Trophoblast cell (in vitro differentiated cells and primary cell): ENCODE data around the gene NKX6-2.

Experiments used
- DNase-seq, 2 donors: peaks; one replicate each; pipeline ENCODE4 v3.0.0-alpha.2; 2016
- H2AFZ ChIP-seq: 2 replicates; pipeline ENCODE4 v1.6.1; 2013; ENCODE audit warnings: low read length, moderate library complexity, mild to moderate bottlenecking; ENCODE audit not compliant: insufficient read depth, poor library complexity
- H2AK5ac ChIP-seq: 2 replicates; pipeline ENCODE4 v1.6.1; 2013; ENCODE audit warnings: mild to moderate bottlenecking, low read length
- H2BK120ac ChIP-seq: 2 replicates; pipeline ENCODE4 v1.6.1; 2013; ENCODE audit warnings: low read length, mild to moderate bottlenecking, moderate library complexity; ENCODE audit not compliant: insufficient read depth, poor library complexity
- H2BK12ac ChIP-seq: 2 replicates; pipeline ENCODE4 v1.6.1; 2013; ENCODE audit warnings: mild to moderate bottlenecking, low read length, moderate library complexity
- H2BK5ac ChIP-seq: 2 replicates; pipeline ENCODE4 v1.6.1; 2013; ENCODE audit warnings: low read length, low read depth, moderate library complexity, mild to moderate bottlenecking; ENCODE audit not compliant: poor library complexity
- H3K14ac ChIP-seq: 2 replicates; pipeline ENCODE4 v1.6.1; 2013; ENCODE audit warnings: mild to moderate bottlenecking, low read length
- H3K18ac ChIP-seq: 2 replicates; pipeline ENCODE4 v1.6.1; 2013; ENCODE audit warnings: mild to moderate bottlenecking, low read length
- H3K23ac ChIP-seq: 2 replicates; pipeline ENCODE4 v1.6.1; 2013; ENCODE audit warnings: low read length
- H3K27ac ChIP-seq: 2 replicates; pipeline ENCODE4 v1.5.1; 2013; ENCODE audit warnings: low read depth, mild to moderate bottlenecking, inconsistent platforms, low read length, moderate library complexity
- H3K27me3 ChIP-seq: 2 replicates; pipeline ENCODE4 v1.6.1; 2013; ENCODE audit warnings: inconsistent platforms, mild to moderate bottlenecking, low read length, moderate library complexity; ENCODE audit not compliant: insufficient read depth
- H3K36me3 ChIP-seq, 2 experiments: 1 replicate in 1 of 2; 2 replicates in 1 of 2; pipeline ENCODE4 v1.6.1; 2013; ENCODE audit warnings: low read length in 2 of 2, mild to moderate bottlenecking in 2 of 2, moderate library complexity in 1 of 2; ENCODE audit not compliant: insufficient read depth in 2 of 2, control insufficient read depth in 1 of 2
- H3K4ac ChIP-seq: 2 replicates; pipeline ENCODE4 v1.6.1; 2013; ENCODE audit warnings: low read depth, mild to moderate bottlenecking, low read length, moderate library complexity
- H3K4me1 ChIP-seq, 2 experiments: 1 replicate in 1 of 2; 2 replicates in 1 of 2; pipeline ENCODE4 v1.6.1; 2013; ENCODE audit warnings: low read length in 2 of 2, mild to moderate bottlenecking in 2 of 2, moderate library complexity in 1 of 2; ENCODE audit not compliant: insufficient read depth in 2 of 2, control insufficient read depth in 1 of 2
- H3K4me2 ChIP-seq: 2 replicates; pipeline ENCODE4 v1.6.1; 2013; ENCODE audit warnings: inconsistent platforms, mild to moderate bottlenecking, low read length, moderate library complexity
- H3K4me3 ChIP-seq: 2 replicates; pipeline ENCODE4 v1.5.1; 2013; ENCODE audit warnings: mild to moderate bottlenecking, low read depth, low read length, inconsistent platforms
- H3K79me1 ChIP-seq: one replicate; pipeline ENCODE4 v1.6.1; 2013; ENCODE audit warnings: low read length
- H3K79me2 ChIP-seq: 2 replicates; pipeline ENCODE4 v1.6.1; 2013; ENCODE audit warnings: low read length, mild to moderate bottlenecking; ENCODE audit not compliant: control insufficient read depth, insufficient read depth, poor library complexity
- H3K9ac ChIP-seq: 2 replicates; pipeline ENCODE4 v1.6.1; 2013; ENCODE audit warnings: mild to moderate bottlenecking, low read length
- H3K9me3 ChIP-seq: 2 replicates; pipeline ENCODE4 v1.6.1; 2013; ENCODE audit warnings: low read depth, mild to moderate bottlenecking, control low read depth, inconsistent platforms, low read length; ENCODE audit not compliant: insufficient read depth
- H4K12ac ChIP-seq: 2 replicates; pipeline ENCODE4 v1.6.1; 2013; ENCODE audit warnings: low read depth, mild to moderate bottlenecking, low read length, moderate library complexity
- H4K8ac ChIP-seq: 2 replicates; pipeline ENCODE4 v1.6.1; 2013; ENCODE audit warnings: low read depth, mild to moderate bottlenecking, low read length, moderate library complexity
- H4K91ac ChIP-seq: one replicate; pipeline ENCODE4 v1.6.1; 2013; ENCODE audit warnings: low read depth, mild to moderate bottlenecking, low read length, moderate library complexity
- WGBS: extraction: QIAGEN DNeasy Blood & Tissue Kit; methylation state at CpG from one replicate; pipeline ENCODE4 v1.1.7; 2013; ENCODE audit warnings: missing lambda C conversion rate; ENCODE audit not compliant: insufficient read length, insufficient coverage; ENCODE audit errors: extremely low coverage; 5-methylcytosine and 5-hydroxymethylcytosine counted together

Gene NKX6-2

GRCh38 chr10:132756591-132756990 is 29.4 kb downstream of the NKX6-2 start:
- H3K14ac ChIP-seq: no peak overlapping the region
- no peak overlapping the region for H3K18ac ChIP-seq
- H2BK5ac ChIP-seq: no peak overlapping the region
- no peak overlapping the region for H2BK12ac ChIP-seq
- no peak overlapping the region for H3K9ac ChIP-seq
- no peak overlapping the region for H4K8ac ChIP-seq
- no peaks in the 10 kb centered on the region for H3K79me2 ChIP-seq
- no peak overlapping the region for H2AK5ac ChIP-seq
- H3K4ac ChIP-seq: no peak overlapping the region
- H2BK120ac ChIP-seq: no peak overlapping the region
- peaks cover 12 to 19% of the 10 kb centered on the region in 2 experiments for H3K36me3 ChIP-seq
- no peaks in the 10 kb centered on the region for H3K79me1 ChIP-seq
- H4K91ac ChIP-seq: no peak overlapping the region
- no peak overlapping the region for H3K4me2 ChIP-seq
- H3K27ac ChIP-seq: no peak overlapping the region
- WGBS: no CpG with 5 or more reads among the region's 14 CpGs
- no peak overlapping the region for H3K23ac ChIP-seq
- peak; percentile 48 to 67 for DNase-seq
- no peak overlapping the region for H3K4me3 ChIP-seq
- no peak overlapping the region for H2AFZ ChIP-seq
- H4K12ac ChIP-seq: no peak overlapping the region
- no peaks in the 10 kb centered on the region for H3K4me1 ChIP-seq
- H3K9me3 ChIP-seq: peaks cover 18% of the 10 kb centered on the region
- H3K27me3 ChIP-seq: no peaks in the 10 kb centered on the region

GRCh38 chr10:132755166-132755711 is 30.7 kb downstream of the NKX6-2 start:
- no peak overlapping the region for H3K18ac ChIP-seq
- H2BK120ac ChIP-seq: no peak overlapping the region
- peaks cover 17 to 18% of the 10 kb centered on the region in 2 experiments for H3K36me3 ChIP-seq
- H2AK5ac ChIP-seq: no peak overlapping the region
- no CpG with 5 or more reads among the region's 15 CpGs for WGBS
- H3K9ac ChIP-seq: no peak overlapping the region
- no peak overlapping the region for H2BK5ac ChIP-seq
- no peak overlapping the region for H4K91ac ChIP-seq
- H2BK12ac ChIP-seq: no peak overlapping the region
- H3K79me1 ChIP-seq: no peaks in the 10 kb centered on the region
- H3K79me2 ChIP-seq: no peaks in the 10 kb centered on the region
- no peak overlapping the region for H3K27ac ChIP-seq
- no peaks in the 10 kb centered on the region for H3K27me3 ChIP-seq
- no peak overlapping the region for H3K4ac ChIP-seq
- H3K4me2 ChIP-seq: no peak overlapping the region
- no peak overlapping the region for H4K12ac ChIP-seq
- H3K4me1 ChIP-seq: no peaks in the 10 kb centered on the region
- H3K4me3 ChIP-seq: peak overlapping the region; percentile 35
- H2AFZ ChIP-seq: no peak overlapping the region
- no peak for DNase-seq
- no peak overlapping the region for H3K23ac ChIP-seq
- no peak overlapping the region for H3K14ac ChIP-seq
- H4K8ac ChIP-seq: no peak overlapping the region
- H3K9me3 ChIP-seq: peaks cover 14% of the 10 kb centered on the region

GRCh38 chr10:132754071-132754470 is 31.9 kb downstream of the NKX6-2 start:
- Histone ChIP-seq H2BK120ac (no peak overlapping the region), H2BK5ac (no peak overlapping the region), H3K79me1 (no peaks in the 10 kb centered on the region), H3K4me2 (no peak overlapping the region), H3K27me3 (no peaks in the 10 kb centered on the region), H2AK5ac (no peak overlapping the region), H2AFZ (no peak overlapping the region), H3K14ac (no peak overlapping the region), H3K4me1 (no peaks in the 10 kb centered on the region), H4K91ac (no peak overlapping the region), H3K18ac (no peak overlapping the region), H3K23ac (no peak overlapping the region), H2BK12ac (no peak overlapping the region), H3K79me2 (no peaks in the 10 kb centered on the region), H3K9me3 (peaks cover 14% of the 10 kb centered on the region), H3K4ac (no peak overlapping the region), H3K27ac (no peak overlapping the region), H4K8ac (no peak overlapping the region), H3K9ac (no peak overlapping the region), H3K36me3 (peaks cover 25 to 28% of the 10 kb centered on the region in 2 experiments), H3K4me3 (no peak overlapping the region), H4K12ac (no peak overlapping the region)
- WGBS: no CpG with 5 or more reads among the region's 18 CpGs
- DNase-seq: no peak

- no CpG with 5 or more reads among the region's 15 CpGs for WGBS
- Histone ChIP-seq H3K4me1 (no peaks in the 10 kb centered on the region), H2BK5ac (no peak overlapping the region), H4K91ac (no peak overlapping the region), H3K9ac (no peak overlapping the region), H3K14ac (no peak overlapping the region), H3K4me3 (no peak overlapping the region), H3K18ac (no peak overlapping the region), H2BK120ac (no peak overlapping the region), H4K8ac (no peak overlapping the region), H3K23ac (no peak overlapping the region), H3K9me3 (peaks cover 14% of the 10 kb centered on the region), H3K36me3 (peaks cover 25 to 31% of the 10 kb centered on the region in 2 experiments), H3K4ac (no peak overlapping the region), H4K12ac (no peak overlapping the region), H3K27ac (no peak overlapping the region), H3K79me2 (no peaks in the 10 kb centered on the region), H2AK5ac (no peak overlapping the region), H3K79me1 (no peaks in the 10 kb centered on the region), H2BK12ac (no peak overlapping the region), H3K27me3 (no peaks in the 10 kb centered on the region), H2AFZ (no peak overlapping the region), H3K4me2 (no peak overlapping the region)
- DNase-seq: no peak
Observed at GRCh38 chr10:132753596-132753995, 32.4 kb downstream of the NKX6-2 start.
